Nephron progenitor cell (in vitro differentiated cells): Measurements from ENCODE around the gene LAMTOR5.
A peak's percentile ranks its signal among the peaks of the same experiment; 100 is the strongest.
"Not testable (repeated sequence)": the region's sequence is repeated elsewhere in the genome, so short reads cannot be mapped to it uniquely, and the experiment has no call there.

Experiments
- DNase-seq: peaks from one replicate; pipeline ENCODE4 v3.0.0; 2021
- H3K27ac Mint-ChIP-seq: 2 replicates; pipeline ENCODE4 v1.8.0; 2021; ENCODE audit warnings: mild to moderate bottlenecking, moderate library complexity, mixed read lengths
- H3K27me3 Mint-ChIP-seq: 2 replicates; pipeline ENCODE4 v1.8.0; 2021; ENCODE audit warnings: mild to moderate bottlenecking, low read depth, mixed read lengths; ENCODE audit not compliant: poor library complexity
- H3K36me3 Mint-ChIP-seq: 2 replicates; pipeline ENCODE4 v1.8.0; 2021; ENCODE audit warnings: low read depth, mixed read lengths
- H3K4me1 Mint-ChIP-seq: 2 replicates; pipeline ENCODE4 v1.8.0; 2021; ENCODE audit warnings: mixed read lengths
- H3K4me3 Mint-ChIP-seq: 2 replicates; pipeline ENCODE4 v1.8.0; 2021; ENCODE audit warnings: mild to moderate bottlenecking, moderate library complexity, mixed read lengths
- H3K9me3 Mint-ChIP-seq: 2 replicates; pipeline ENCODE4 v1.8.0; 2021; ENCODE audit warnings: mild to moderate bottlenecking, moderate library complexity, mixed read lengths
- CTCF ChIP-seq: fragments of 200-600 bp; sonication (generic); IDR thresholded peaks from 2 replicates; pipeline ENCODE4 v1.5.0; 2021; ENCODE audit warnings: antibody characterized with exemption

Gene LAMTOR5

GRCh38 chr1:110412576-110412975, 5.1 kb upstream of the LAMTOR5 start:
- no peaks in the 10 kb centered on the region for H3K36me3 Mint-ChIP-seq
- peaks cover 18% of the 10 kb centered on the region for H3K4me1 Mint-ChIP-seq
- H3K27me3 Mint-ChIP-seq = peaks cover 3% of the 10 kb centered on the region
- H3K4me3 Mint-ChIP-seq = no peak overlapping the region
- peak; percentile 79 for TF ChIP-seq CTCF
- H3K27ac Mint-ChIP-seq = no peak overlapping the region
- no peaks in the 10 kb centered on the region for H3K9me3 Mint-ChIP-seq
- DNase-seq = peak; percentile 77

- Mint-ChIP-seq H3K4me3 (no peak overlapping the region), H3K27me3 (peaks cover 3% of the 10 kb centered on the region), H3K27ac (peak overlapping the region; percentile 42)
Measured at GRCh38 chr1:110411173-110411735, 3.8 kb upstream of the LAMTOR5 start.

GRCh38 chr1:110409316-110409715, 1.8 kb upstream of the LAMTOR5 start:
- Mint-ChIP-seq H3K4me3 (peak overlapping the region; percentile 99), H3K36me3 (peaks cover 3% of the 10 kb centered on the region), H3K9me3 (no peaks in the 10 kb centered on the region), H3K27me3 (no peaks in the 10 kb centered on the region), H3K4me1 (peaks cover 35% of the 10 kb centered on the region), H3K27ac (no peak overlapping the region)
- TF ChIP-seq CTCF = no peak
- no peak for DNase-seq

More at GRCh38 chr1:110411173-110411735, 3.8 kb upstream of the LAMTOR5 start:
- DNase-seq = no peak
- Mint-ChIP-seq H3K36me3 (no peaks in the 10 kb centered on the region), H3K9me3 (no peaks in the 10 kb centered on the region), H3K4me1 (peaks cover 31% of the 10 kb centered on the region)
- TF ChIP-seq CTCF = no peak

GRCh38 chr1:110408488-110408887, 994 bp upstream of the LAMTOR5 start:
- H3K4me3 Mint-ChIP-seq = peak overlapping the region; percentile 99
- no peak overlapping the region for H3K27ac Mint-ChIP-seq
- TF ChIP-seq CTCF = no peak
- peaks cover 35% of the 10 kb centered on the region for H3K4me1 Mint-ChIP-seq
- DNase-seq = no peak
- no peaks in the 10 kb centered on the region for H3K9me3 Mint-ChIP-seq
- peaks cover 11% of the 10 kb centered on the region for H3K36me3 Mint-ChIP-seq
- no peaks in the 10 kb centered on the region for H3K27me3 Mint-ChIP-seq

- H3K9me3 Mint-ChIP-seq, DNase-seq, H3K27me3 Mint-ChIP-seq: not testable (repeated sequence)
- Mint-ChIP-seq H3K4me1 (peaks cover 24% of the 10 kb centered on the region), H3K27ac (peak overlapping the region; percentile 99), H3K36me3 (peaks cover 16% of the 10 kb centered on the region), H3K4me3 (peak overlapping the region; percentile 99)
Measured at GRCh38 chr1:110406407-110406806, 1.1 kb downstream of the LAMTOR5 start.

- Mint-ChIP-seq H3K27me3 (no peaks in the 10 kb centered on the region), H3K4me3 (no peak overlapping the region), H3K27ac (no peak overlapping the region), H3K36me3 (peaks cover 36% of the 10 kb centered on the region), H3K9me3 (no peaks in the 10 kb centered on the region), H3K4me1 (peaks cover 24% of the 10 kb centered on the region)
- no peak for TF ChIP-seq CTCF
- no peak for DNase-seq
Measured at GRCh38 chr1:110404401-110404800, 3.1 kb downstream of the LAMTOR5 start.
